HUES64 (cell line): Measurements from ENCODE around the gene C4orf54.

ENCODE experiments used
- H3K27ac ChIP-seq: 2 replicates; pipeline ENCODE4 v1.7.0; 2013; ENCODE audit warnings: low read depth, low read length, inconsistent platforms
- H3K27me3 ChIP-seq: 2 replicates; pipeline ENCODE4 v1.6.1; 2013; ENCODE audit warnings: mild to moderate bottlenecking, low read length; ENCODE audit not compliant: insufficient read depth
- H3K36me3 ChIP-seq: 2 replicates; pipeline ENCODE4 v1.6.1; 2013; ENCODE audit warnings: mild to moderate bottlenecking, low read length; ENCODE audit not compliant: insufficient read depth
- H3K4me1 ChIP-seq: 2 replicates; pipeline ENCODE4 v1.6.1; 2013; ENCODE audit warnings: mild to moderate bottlenecking, low read length, moderate library complexity; ENCODE audit not compliant: insufficient read depth
- H3K4me3 ChIP-seq: 2 replicates; pipeline ENCODE4 v1.5.1; 2013; ENCODE audit warnings: mild to moderate bottlenecking, low read length, moderate library complexity
- H3K9ac ChIP-seq: 2 replicates; pipeline ENCODE4 v1.6.1; 2013; ENCODE audit warnings: mild to moderate bottlenecking, low read depth, low read length
- H3K9me3 ChIP-seq: 2 replicates; pipeline ENCODE4 v1.6.1; 2013; ENCODE audit warnings: low read depth, low read length; ENCODE audit not compliant: insufficient read depth
- WGBS: fragments of 150-250, 120-280 bp; methylation state at CpG from one replicate; pipeline ENCODE4 v1.1.7; 2013; ENCODE audit warnings: missing lambda C conversion rate; 5-methylcytosine and 5-hydroxymethylcytosine counted together

Gene C4orf54

DNA sequence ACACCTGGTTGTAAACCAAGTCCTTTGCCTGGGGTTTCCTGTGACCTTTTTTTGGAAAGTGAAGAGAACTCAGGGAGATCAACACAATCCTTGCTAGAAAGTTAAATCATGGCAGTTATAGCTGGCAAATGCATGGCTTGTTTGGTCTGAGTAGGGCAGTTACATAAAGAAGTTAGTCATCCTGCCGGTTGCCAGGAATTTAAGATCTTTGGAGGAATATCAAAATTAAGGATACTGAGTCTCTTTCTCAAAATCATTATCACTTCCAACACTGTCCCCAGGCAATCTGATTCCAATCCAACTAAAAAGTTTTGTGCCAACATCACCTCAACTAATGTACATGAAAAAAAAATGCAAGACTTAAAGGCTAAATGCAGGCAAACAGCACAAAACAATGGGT is 40.3 kb downstream of the C4orf54 start:
- 100% methylated on average over 1 of the region's 1 CpG for WGBS
- Histone ChIP-seq H3K36me3 (no peaks in the 10 kb centered on the region), H3K4me1 (peaks cover 9% of the 10 kb centered on the region), H3K9ac (no peak overlapping the region), H3K9me3 (no peaks in the 10 kb centered on the region), H3K4me3 (no peak overlapping the region), H3K27me3 (no peaks in the 10 kb centered on the region), H3K27ac (no peak overlapping the region)

DNA sequence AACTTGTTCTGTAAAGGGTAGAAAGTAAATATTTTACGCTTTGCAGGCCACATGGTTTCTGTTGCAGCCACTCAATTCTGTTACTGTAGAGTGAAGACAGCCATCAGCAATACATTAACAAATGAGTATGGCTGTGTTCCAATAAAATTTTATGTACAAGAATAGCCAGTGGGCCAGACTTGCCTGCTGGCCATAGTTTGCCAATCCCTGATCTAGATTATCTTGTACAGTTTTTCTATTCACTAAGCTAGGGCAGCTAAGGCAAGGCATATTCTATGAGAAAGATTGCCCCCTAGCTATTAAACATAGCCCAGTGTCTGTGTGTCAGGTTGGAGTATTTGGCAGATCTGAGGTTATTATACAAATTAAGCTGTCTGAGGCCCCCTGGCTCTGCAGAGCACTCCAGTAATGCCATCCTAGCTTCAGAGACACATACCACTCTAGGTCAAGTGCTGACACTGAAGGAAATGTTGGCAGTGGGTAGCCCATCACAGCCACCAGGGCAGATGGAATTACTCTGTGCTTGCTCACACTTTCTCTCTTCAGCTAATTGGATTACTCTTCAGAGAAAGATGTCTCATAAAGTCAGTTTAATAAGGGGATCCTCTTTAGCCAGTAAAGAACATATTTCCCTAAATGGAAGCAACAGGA is 42.3 kb downstream of the C4orf54 start:
- no peak overlapping the region for H3K4me3 ChIP-seq
- H3K9me3 ChIP-seq = no peaks in the 10 kb centered on the region
- H3K9ac ChIP-seq = no peak overlapping the region
- no peak overlapping the region for H3K27ac ChIP-seq
- H3K36me3 ChIP-seq = no peaks in the 10 kb centered on the region
- no peaks in the 10 kb centered on the region for H3K27me3 ChIP-seq
- 43% methylated on average over 1 of the region's 1 CpG for WGBS
- H3K4me1 ChIP-seq = no peaks in the 10 kb centered on the region

- Histone ChIP-seq H3K4me1 (no peaks in the 10 kb centered on the region), H3K27ac (no peak overlapping the region), H3K4me3 (no peak overlapping the region), H3K9ac (no peak overlapping the region), H3K36me3 (no peaks in the 10 kb centered on the region), H3K27me3 (no peaks in the 10 kb centered on the region), H3K9me3 (no peaks in the 10 kb centered on the region)
- WGBS = 92% methylated on average over 1 of the region's 1 CpG
These were observed 43.1 kb downstream of the C4orf54 start for GRCh38 chr4:99614491-99614890.

GRCh38 chr4:99612704-99613103 is 44.9 kb downstream of the C4orf54 start:
- Histone ChIP-seq H3K4me3 (no peak overlapping the region), H3K9me3 (no peaks in the 10 kb centered on the region), H3K36me3 (no peaks in the 10 kb centered on the region), H3K27ac (no peak overlapping the region), H3K9ac (no peak overlapping the region), H3K27me3 (no peaks in the 10 kb centered on the region), H3K4me1 (no peaks in the 10 kb centered on the region)
- WGBS = 84% methylated on average over 5 of the region's 5 CpGs

DNA sequence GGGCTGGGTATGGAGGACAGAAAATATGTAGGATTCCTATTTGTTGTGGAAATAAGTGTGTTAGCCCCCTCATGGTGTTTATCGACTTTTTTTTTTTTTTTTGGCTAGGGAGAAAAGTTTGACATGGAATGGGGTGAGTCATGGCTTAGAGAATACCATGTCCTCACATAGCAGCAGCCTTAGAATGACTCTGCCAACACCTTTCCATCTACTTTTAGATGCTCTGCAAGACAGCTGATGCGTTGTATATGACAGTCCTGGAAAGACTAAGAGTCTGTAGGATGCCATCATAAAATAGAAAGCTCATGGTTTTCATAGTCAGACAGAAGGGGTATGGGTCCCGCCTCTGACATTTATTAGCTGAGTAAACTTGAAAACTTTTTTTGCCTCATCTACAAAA is 45.3 kb downstream of the C4orf54 start:
- Histone ChIP-seq H3K9me3 (no peaks in the 10 kb centered on the region), H3K36me3 (no peaks in the 10 kb centered on the region), H3K4me1 (no peaks in the 10 kb centered on the region), H3K9ac (no peak overlapping the region), H3K4me3 (no peak overlapping the region), H3K27ac (no peak overlapping the region), H3K27me3 (no peaks in the 10 kb centered on the region)
- WGBS = 83% methylated on average over 2 of the region's 3 CpGs

- Histone ChIP-seq H3K27ac (no peak overlapping the region), H3K9ac (no peak overlapping the region), H3K27me3 (no peaks in the 10 kb centered on the region), H3K4me1 (no peaks in the 10 kb centered on the region), H3K36me3 (no peaks in the 10 kb centered on the region), H3K4me3 (no peak overlapping the region), H3K9me3 (no peaks in the 10 kb centered on the region)
- 89% methylated on average over 5 of the region's 5 CpGs for WGBS
These were observed 46.9 kb downstream of the C4orf54 start for GRCh38 chr4:99610605-99611175.

- 96% methylated on average over 5 of the region's 5 CpGs for WGBS
- Histone ChIP-seq H3K4me3 (no peak overlapping the region), H3K27ac (no peak overlapping the region), H3K27me3 (no peaks in the 10 kb centered on the region), H3K36me3 (no peaks in the 10 kb centered on the region), H3K9me3 (no peaks in the 10 kb centered on the region), H3K4me1 (no peaks in the 10 kb centered on the region), H3K9ac (no peak overlapping the region)
These were observed 49.2 kb downstream of the C4orf54 start for GRCh38 chr4:99608417-99608816.
